ENCODE results near the gene C16orf86.

The C16orf86 gene

DNA sequence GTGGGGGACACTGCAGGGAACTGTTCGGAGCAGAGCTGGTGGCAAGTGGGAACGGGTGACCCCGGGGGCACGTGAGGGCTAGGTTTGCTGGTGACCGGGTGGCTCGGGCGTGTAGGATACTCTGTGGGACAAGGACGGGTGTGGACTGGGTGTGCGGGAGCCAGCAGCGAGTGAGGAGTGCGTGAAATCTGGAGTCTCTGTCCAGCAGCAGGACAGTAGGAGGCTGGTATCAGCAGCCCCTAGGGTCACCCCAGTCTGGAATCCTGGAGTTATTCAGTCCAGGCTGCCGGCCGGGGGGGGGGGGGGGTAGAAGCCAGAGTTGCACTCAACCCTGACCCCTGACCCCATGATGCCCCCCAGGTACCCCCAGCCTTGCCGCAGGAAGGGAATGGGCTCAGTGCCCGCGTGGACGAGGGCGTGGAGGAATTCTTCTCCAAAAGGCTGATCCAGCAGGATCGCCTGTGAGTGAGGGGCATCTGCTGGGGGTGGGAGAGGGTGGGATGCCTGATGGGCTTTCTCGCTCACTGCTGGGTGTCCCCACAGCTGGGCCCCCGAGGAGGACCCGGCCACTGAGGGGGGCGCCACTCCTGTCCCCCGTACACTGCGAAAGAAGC lies 12.7 kb upstream of the C16orf86 start:
- DNase-seq (ENCODE audit: low read depth in 1 of 2, low spot score in 1 of 2) = no peak

DNA sequence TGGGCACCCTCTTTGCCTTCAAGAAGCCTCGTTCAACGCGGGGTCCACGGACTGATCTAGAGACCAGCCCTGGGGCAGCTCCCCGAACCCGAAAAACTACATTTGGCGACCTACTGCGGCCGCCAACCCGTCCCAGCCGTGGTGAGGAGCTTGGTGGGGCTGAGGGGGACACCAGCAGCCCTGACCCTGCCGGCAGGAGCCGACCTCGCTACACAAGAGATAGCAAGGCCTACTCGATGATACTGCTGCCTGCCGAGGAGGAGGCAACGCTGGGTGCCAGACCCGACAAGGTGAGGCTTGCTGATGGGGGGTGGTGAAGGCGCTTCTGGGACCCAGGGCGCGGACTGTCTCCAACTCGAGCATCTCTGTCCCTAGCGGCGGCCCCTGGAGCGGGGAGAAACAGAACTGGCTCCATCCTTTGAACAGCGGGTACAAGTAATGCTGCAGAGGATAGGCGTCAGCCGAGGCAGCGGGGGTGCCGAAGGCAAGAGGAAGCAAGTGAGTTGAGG lies 12.2 kb upstream of the C16orf86 start:
- no peak for DNase-seq (ENCODE audit: low read depth in 1 of 2, low spot score in 1 of 2)

DNA sequence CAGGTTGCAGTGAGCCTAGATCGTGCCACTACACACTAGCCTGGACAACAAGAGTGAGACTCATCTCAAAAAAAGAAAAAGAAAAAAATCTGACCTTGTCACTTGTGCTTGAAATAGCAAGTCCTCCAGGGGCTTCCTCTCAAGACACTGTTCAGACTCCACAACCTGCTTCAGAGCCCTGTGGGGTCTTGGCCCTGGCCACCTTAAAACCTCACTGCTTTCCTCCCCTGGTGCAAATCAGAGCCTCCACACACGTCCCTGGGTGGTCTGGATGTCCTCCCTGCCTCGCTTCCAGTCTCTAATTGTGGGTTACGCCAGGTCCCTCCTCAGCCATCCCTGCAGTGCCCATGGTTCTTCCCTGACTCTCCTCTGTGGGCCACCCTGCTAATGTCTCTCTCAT lies 11.3 kb upstream of the C16orf86 start:
- DNase-seq (ENCODE audit: low read depth in 1 of 2, low spot score in 1 of 2) = no peak

DNA sequence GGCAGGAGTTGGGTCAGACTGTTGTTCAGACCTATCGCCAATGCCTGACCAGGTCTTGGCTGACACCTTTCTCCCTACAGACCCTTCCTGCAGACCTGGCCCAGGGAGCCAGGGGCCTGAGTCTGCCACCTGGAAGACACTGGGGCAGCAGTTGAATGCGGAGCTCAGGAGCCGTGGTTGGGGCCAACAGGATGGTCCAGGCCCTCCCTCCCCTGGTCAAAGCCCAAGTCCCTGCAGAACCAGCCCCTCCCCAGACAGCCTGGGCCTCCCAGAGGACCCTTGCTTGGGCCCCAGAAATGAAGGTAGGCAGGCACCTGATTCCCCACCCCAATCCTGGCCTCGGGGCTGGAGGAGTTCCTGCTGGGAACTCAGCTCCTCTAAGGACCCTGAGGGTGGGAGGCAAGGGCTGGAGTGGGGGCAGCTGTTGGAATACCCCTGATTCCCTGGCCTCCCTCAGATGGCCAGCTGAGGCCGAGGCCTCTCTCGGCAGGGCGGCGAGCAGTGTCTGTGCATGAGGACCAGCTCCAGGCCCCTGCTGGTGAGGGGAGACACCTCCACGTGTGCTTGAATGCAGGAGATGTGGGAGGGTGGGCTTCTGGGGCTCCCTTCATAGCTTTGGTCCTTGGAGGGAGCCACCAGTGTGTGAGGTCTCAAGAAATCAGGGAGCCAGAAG lies 10.1 kb upstream of the C16orf86 start:
- DNase-seq (ENCODE audit: low read depth in 1 of 2, low spot score in 1 of 2) = no peak

DNA sequence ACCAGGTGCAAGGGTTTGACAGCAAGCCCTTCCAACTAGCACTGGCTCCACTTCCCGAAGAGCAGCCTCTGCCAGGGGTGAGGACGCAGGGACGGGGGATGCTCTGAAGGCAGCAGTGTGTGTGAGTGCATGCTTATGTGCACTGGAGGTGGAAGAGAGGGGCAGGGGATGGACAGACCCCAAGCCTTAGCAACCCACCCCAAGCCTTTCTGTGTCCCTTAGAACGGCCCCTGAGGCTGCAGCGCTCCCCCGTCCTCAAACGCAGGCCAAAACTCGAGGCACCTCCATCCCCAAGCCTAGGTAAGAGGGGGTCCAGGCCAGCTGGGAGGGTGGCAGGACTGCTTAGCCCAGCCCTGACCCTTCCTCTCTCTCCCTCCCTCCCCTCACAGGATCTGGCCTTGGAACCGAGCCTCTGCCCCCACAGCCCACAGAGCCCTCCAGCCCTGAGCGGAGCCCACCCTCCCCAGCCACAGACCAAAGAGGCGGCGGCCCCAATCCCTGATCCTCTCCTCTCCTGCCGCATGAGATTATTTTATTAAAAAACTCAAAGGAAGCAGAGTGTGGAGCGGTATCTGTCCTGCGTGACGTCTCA lies 9.5 kb upstream of the C16orf86 start:
- no peak for DNase-seq (ENCODE audit: low read depth in 1 of 2, low spot score in 1 of 2)

DNA sequence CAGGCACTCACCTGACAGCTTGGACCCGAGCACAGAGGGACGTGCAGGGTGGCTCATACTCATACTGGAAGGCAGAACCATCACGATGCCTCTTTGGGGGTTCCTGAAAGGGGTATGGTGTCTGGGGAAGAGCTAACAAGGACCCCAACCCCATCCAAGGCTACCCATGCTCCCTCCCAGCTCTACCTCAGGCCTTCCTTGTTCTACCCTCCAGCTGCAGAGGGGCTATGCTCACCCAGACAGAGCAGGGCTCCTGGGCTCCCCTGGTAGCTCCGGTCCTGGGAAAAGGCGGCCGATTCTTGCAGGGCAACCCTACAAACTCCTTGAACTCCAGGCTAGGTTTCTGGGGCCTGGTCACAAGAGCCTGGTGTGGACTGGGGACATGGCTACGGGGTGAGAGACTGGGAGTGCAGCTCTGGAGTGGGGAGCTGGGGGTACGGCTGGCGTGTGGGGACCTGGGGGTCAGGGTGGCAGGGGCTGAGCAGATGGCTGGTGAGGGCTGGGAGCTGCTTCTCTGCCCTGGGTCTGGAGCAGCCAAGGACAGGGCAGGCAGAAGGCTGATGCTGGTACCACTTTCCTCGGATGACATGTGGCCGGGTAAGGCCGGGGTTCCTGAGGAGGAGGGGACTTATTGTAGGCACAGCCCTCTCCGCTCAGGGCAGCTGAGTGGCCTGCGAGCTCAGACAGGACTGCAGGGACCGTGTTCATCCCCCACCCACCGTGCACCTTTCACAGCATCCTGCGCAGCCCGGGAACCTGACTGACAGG lies 8.7 kb upstream of the C16orf86 start:
- DNase-seq (ENCODE audit: low read depth in 1 of 2, low spot score in 1 of 2) = no peak

DNA sequence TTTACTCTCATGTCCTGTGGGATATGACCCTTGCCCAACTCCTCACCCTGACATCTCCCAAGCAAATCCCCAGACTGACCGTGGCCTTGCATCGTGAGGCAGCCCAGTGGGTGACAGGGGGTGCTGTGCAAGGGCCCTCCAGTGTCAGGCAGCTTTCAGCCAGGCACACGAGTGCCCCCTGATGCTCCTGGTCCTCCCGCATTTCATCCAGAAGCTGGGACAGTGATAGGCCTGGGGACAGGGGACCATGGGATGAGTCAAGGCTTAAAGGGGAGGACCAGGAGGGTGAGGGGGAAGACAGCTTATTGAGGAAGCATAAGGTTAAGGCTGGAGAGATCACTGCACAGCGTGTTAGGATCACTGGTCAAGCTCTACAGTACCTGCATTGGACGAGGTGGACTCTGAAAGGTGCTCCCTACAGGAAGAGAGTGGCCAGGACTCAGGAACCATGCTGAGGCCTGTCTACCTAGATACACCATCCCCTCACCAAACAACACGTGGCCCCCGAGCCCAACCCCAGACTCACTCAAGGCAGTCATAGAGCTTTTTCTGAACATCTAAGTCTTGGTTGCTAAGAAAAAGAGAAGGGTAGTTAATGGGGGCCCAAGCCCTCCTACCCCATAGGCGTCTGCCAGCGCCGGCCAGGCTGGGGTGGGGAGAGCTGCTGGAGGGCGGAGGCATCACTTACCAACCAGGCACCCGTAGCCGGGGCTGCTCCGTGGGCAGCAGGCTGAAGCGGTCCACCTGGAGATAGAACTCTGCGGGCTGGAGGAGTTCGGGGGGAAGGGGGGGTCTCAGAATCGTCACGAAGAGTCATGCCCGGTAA lies 7.6 kb upstream of the C16orf86 start:
- DNase-seq (ENCODE audit: low read depth in 1 of 2, low spot score in 1 of 2) = no peak

DNA sequence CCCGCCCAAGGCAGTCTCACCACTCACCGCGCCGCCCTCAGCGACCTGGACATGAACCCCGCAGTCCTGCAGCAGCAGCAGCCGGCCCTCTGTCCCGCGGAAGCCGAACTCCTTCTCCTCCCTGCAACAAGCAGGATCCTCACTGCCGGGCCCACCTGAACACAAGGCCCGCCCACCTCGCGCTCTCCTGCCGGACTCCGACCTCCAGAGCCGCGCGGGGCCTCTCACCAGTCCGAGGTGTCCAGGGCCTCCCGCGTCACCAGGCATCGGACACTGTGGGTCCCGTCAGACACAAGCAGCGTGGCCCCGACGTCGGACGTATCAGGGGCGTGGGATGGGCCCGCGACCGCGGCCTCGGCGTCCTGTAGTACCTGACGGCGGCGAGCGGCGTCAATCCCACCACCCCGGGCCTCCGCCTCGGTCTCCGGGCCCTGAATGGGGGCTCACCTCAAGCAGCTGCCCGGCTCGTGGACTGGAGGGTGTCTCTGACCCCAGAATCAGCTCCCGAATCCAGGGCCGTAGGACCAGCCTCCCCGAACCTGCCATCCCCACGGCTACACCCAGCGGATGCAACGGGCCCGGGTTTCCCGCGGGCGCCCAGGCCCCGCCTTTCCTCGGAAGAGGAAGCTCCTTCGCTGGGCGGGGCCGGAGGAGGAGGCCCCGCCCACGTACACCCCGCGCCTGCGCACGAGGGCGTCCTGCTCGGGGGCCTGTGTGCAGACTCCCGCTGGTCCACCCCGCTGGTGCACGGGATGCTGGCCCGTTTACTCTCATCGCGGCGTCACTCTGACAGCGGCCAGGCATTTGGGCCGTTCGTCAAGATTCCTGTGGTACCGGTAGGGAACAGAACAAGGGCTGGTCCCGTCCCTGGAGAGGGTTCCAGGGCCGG lies 6.7 kb upstream of the C16orf86 start, which contains the start of gene ACD:
TSS of gene ACD (minus strand) at position 586 of the 889 bp plus-strand sequence. CDS start at position 546, 40 bp downstream.
- peak; percentile 88 to 90 for DNase-seq (ENCODE audit: low read depth in 1 of 2, low spot score in 1 of 2)

DNA sequence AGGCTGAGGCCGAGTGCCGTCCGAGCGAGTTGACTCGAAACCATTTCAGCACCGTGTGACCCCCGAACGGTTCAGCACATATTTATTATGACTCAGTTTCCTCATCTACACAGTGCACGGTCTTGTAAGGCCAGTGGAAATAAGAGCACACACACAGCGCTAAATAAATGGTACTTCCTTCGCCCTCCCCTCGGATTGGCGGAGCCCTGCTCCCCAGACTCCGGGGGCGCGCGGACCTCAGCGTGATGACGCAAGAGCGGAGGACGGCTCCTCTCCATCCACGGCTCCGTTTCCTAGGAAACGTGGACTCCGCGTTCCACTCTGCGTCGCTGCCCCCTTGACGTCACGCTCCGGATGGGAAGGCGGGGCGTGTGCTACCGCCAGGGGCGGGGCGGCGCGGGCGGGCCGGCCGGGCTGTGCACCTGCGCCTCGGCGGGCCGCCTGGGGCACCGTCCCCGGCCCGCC lies 6.0 kb upstream of the C16orf86 start, which contains the start of gene PARD6A:
TSS of gene PARD6A (plus strand) at position 397 of the 465 bp plus-strand sequence. CDS start 79 bp downstream, outside the sequence.
- DNase-seq (ENCODE audit: low read depth in 1 of 2, low spot score in 1 of 2) = peak; percentile 81 to 92

DNA sequence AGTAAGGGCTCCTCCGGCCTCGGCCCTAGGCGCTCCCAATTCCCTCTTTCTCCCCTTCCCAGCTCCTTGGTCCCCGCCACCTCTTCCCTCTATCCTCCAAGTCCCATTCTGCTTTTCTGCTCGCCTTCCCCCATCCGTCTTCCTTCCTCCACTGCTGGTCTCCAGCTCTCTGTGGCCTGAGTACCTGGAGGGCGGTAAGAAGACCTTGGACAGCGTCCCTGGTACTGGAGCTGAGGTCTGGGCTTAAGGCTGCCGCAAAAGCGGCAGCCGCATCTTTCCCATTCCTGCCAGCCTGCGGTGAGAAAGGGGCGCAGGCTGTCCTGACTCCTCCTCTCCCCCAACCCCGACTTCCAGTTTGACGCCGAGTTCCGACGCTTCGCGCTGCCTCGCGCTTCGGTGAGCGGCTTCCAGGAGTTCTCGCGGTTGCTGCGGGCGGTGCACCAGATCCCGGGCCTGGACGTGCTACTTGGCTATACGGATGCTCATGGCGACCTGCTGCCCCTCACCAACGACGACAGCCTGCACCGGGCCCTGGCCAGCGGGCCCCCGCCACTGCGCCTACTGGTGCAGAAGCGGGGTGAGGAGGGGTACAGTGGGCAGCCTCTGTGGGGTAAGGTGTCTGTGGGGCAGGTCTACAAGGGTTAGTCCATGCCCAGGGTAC lies 5.4 kb upstream of the C16orf86 start:
- DNase-seq (ENCODE audit: low read depth in 1 of 2, low spot score in 1 of 2) = no peak

DNA sequence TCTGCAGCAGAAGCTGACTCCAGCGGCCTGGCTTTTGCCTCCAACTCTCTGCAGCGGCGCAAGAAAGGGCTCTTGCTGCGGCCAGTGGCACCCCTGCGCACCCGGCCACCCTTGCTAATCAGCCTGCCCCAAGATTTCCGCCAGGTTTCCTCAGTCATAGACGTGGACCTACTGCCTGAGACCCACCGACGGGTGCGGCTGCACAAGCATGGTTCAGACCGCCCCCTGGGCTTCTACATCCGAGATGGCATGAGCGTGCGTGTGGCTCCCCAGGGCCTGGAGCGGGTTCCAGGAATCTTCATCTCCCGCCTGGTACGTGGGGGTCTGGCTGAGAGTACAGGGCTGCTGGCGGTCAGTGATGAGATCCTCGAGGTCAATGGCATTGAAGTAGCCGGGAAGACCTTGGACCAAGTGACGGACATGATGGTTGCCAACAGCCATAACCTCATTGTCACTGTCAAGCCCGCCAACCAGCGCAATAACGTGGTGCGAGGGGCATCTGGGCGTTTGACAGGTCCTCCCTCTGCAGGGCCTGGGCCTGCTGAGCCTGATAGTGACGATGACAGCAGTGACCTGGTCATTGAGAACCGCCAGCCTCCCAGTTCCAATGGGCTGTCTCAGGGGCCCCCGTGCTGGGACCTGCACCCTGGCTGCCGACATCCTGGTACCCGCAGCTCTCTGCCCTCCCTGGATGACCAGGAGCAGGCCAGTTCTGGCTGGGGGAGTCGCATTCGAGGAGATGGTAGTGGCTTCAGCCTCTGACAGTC lies 4.5 kb upstream of the C16orf86 start:
- no peak for DNase-seq (ENCODE audit: low read depth in 1 of 2, low spot score in 1 of 2)

DNA sequence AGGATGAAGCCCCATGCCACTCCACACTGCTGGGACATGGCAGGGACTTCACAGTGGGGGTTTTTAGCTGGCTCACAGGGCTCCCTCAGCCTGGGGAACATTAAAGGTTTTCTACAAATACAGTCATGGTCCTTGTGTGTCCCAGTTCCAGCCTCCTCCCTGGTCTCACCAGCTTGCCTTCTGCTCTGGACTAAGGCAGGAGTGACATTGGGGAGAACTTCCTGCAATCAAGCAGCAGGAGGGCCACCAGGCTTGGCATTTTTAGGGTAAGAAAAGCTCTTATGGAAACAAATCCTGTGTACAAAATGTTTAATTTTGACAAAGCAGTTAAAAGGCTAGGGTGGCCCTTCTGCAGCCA lies 4.0 kb upstream of the C16orf86 start:
- DNase-seq (ENCODE audit: low read depth in 1 of 2, low spot score in 1 of 2) = no peak

DNA sequence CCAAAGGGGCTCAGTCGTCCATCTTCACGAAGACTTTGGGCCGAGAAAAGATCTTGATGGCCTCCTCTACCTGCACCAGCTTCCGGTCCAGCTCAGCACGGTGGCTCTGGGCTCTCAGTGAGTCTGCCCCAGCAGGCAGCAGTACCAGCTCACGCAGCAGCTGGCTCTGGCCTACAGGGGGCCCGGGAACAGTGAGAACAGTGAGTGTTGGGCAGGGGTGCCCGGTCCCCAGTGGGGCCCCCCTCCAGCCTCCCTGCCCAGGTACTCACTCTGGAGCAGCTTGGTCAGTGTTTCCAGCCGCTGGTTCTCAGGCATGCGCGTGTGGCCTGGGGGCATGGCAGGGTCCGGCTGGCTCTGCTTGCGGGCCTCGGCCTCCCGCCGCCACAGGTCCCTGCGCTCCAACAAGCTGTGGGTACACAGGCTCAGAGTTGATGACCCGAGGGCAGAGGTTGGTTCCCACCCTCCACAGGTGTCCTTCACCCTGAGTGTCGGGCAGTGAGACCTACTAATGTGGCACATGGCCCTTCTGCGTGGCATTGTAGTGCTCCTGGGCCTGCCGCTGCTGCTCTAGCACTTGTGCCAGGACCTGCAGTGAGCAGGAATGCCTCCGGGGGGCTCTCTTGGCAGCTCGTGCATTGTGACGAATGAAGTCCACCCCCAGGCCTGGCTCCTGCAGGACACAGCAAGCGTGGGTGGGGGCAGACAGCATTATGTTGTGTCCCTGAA lies 3.3 kb upstream of the C16orf86 start:
- no peak for DNase-seq (ENCODE audit: low read depth in 1 of 2, low spot score in 1 of 2)

DNA sequence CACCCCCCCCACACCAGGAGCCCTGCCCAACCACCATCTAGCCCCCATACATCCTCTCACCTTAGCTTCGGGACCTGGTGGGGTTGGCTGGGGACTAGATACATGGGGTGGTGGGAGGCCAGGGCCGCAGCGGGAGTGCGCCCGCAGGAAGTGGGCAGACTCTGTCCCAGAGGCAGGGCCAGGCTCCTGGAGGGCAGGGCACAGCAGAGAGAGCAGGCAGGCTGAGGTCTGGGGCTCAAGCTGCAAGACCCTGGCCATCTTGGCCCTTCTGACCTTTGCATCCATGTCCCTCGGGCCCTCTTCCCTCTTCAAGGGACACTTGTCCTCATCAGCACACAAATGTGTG lies 2.8 kb upstream of the C16orf86 start:
- DNase-seq (ENCODE audit: low read depth in 1 of 2, low spot score in 1 of 2) = no peak

DNA sequence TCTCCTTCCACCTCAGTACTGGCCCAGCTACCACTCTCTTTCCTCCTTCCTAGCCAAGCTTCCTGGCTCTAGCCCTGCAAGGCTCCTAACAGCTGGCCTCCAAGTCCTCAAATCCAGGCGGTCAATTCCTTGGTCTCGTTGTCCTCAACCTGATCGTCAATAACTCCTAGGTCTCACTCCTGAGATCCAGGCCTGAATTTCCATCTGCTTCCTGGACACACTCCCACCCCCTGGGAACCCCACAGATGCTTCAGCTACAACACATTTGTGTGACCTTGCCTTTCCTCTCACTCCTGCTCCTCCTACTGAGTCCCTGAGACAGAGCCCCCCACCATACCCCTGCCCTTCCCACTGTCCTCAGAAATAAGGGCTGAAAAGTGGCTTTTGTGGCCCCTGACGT lies 2.4 kb upstream of the C16orf86 start:
- no peak for DNase-seq (ENCODE audit: low read depth in 1 of 2, low spot score in 1 of 2)

DNA sequence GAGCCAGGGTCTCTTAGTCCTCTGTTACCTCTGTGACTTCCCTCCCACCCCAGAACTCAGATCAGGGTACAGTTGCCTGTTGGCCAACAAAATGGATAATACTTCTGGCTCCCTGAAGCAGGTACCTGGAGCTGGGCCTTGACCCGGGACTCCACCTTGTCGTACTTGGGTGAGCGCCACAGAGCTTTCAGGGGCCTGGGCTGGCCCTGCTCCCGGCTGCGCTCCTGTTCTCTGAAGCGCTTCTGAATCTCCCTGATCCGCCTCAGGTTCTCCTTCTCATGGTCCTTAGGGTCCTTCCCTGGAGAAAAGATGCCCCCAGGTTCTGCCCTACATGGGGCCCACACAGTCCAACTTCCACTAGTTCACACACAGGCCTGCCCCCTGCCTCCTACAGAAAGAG lies 1.7 kb upstream of the C16orf86 start:
- DNase-seq (ENCODE audit: low read depth in 1 of 2, low spot score in 1 of 2) = no peak

DNA sequence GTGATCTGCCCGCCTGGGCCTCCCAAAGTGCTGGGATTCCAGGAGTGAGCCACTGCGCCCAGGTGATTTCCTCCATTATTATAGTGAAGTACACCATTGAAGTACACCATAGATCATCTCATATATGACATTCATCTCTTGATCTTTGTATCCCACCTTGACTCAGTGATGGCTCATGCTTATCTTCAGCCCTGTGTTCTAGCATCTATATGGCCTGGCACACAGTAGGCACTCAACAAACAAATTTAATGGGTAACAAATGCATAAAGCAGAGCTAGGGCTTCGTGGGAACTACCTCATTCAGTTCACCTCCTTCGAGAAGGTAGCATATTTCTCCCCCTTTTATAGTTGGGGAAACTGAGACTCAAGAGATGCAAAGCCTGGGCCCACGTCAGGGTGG lies 1.0 kb upstream of the C16orf86 start:
- DNase-seq (ENCODE audit: low read depth in 1 of 2, low spot score in 1 of 2) = no peak

DNA sequence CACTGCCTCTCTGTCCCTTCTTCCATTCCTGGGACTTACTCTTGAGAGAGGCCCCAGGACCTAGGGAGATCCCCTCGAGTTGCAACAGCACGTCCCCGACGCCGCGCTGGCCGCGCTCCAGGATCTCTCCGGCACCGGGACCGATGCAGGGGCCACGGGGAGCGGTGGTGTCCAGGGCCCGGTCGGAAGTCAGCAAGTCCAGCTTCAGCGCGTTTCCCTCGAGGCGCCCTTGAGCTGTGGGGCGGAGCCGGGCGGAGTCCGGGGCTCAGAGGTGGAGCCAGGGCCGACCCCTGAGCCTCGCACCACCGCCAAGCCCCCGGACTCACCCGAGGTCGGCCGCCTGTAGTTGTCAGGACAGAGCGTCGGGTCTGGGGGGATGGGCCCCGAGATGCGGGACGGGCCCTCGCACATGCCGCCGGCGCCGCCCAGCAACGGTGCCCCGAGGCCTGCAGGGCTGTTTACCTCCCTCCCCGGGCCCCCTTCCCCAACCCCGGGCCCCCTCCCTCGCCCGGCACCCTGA lies 522 bp upstream of the C16orf86 start:
- no peak for DNase-seq (ENCODE audit: low read depth in 1 of 2, low spot score in 1 of 2)

Measured in activated CD4-positive, alpha-beta T cell treated with anti-CD3 and anti-CD28 coated beads, Interleukin-2, amount 50 U/mL, for 24 hours (primary cell).